Mucosa of descending colon (tissue), 3 donors: ENCODE measurements around the gene KIFC3. TPM values are rescaled to one million over a fixed set of nuclear protein-coding genes. Genes with fewer than 3 reads are reported as not detected.
"Not testable (repeated sequence)": the region's sequence is repeated elsewhere in the genome, so short reads cannot be mapped to it uniquely, and the experiment has no call there.

Experiments used
- ATAC-seq: fragments of 200-7000 bp; cut with Tn5 transposase; one replicate; pipeline ENCODE4 v1.9.1; 2020; ENCODE audit warnings: mild to moderate bottlenecking, moderate library complexity
- DNase-seq, 3 donors: peaks; one replicate each; pipeline ENCODE4 v3.0.0-alpha.2; 2020
- H3K36me3 ChIP-seq: fragments of 200-600 bp; one replicate; pipeline ENCODE4 v1.8.0; 2021; ENCODE audit warnings: low read depth, mild to moderate bottlenecking
- H3K4me1 ChIP-seq: fragments of 200-600 bp; one replicate; pipeline ENCODE4 v1.8.0; 2021; ENCODE audit warnings: low read depth, mild to moderate bottlenecking
- H3K4me3 ChIP-seq: fragments of 200-600 bp; one replicate; pipeline ENCODE4 v1.8.0; 2021; ENCODE audit warnings: mild to moderate bottlenecking
- H3K9me3 ChIP-seq: fragments of 200-600 bp; one replicate; pipeline ENCODE4 v1.8.0; 2021; ENCODE audit warnings: mild to moderate bottlenecking
- CTCF ChIP-seq: fragments of 200-600 bp; IDR thresholded peaks from one replicate; pipeline ENCODE4 v1.8.0; 2022; ENCODE audit warnings: antibody characterized with exemption, mild to moderate bottlenecking
- intact Hi-C, 2 donors: fragments of 100-400 bp; cut with DNase I in 1 of 2; cut with micrococcal nuclease in 1 of 2; formaldehyde crosslinking; loops; one replicate each; pipeline versions ENCODE4 v1.11.0 to v1.11.1; 2022; cut with DNase I, micrococcal nuclease
- total RNA-seq, 3 donors: library from RNA; stranded (reverse); fragmentation: NEBNext Ultra II Directional in 2 of 3; extraction: Animal tissue kit (Norgen Biotek cat#: 25700) in 2 of 3; gene quantifications; one replicate each; pipeline versions ENCODE4 v1.2.1 to v1.2.4, GENCODE V29; 2021 to 2023
- donor health status: DM: no; HTN: no; CAD: no; lungs with moderate emphysema.
- donor health status: DM: no; HTN: no; CAD: no.
- donor health status: DM: no; HTN: yes; CAD: no.

KIFC3 gene
- total RNA-seq, 3 donors from 2014 or later, result 3.7 to 17.2 (median 8.3) TPM

- ATAC-seq, result no peak
Measured at GRCh38 chr16:57749101-57749692, 53.1 kb downstream of the KIFC3 start.

GRCh38 chr16:57748596-57748995 is 53.7 kb downstream of the KIFC3 start:
- H3K9me3 ChIP-seq, result no peaks in the 10 kb centered on the region
- H3K4me1 ChIP-seq, result no peaks in the 10 kb centered on the region
- intact Hi-C loops, result no loop called here
- ATAC-seq (no peak), DNase-seq (peak in 2 of 3 donors; percentile 13 to 36)
- H3K36me3 ChIP-seq, result no peaks in the 10 kb centered on the region
- H3K4me3 ChIP-seq, result no peak overlapping the region
- no peak for TF ChIP-seq CTCF

More at GRCh38 chr16:57749101-57749692, 53.1 kb downstream of the KIFC3 start:
- intact Hi-C loops, result no loop called here
- no peak for TF ChIP-seq CTCF
- no peaks in the 10 kb centered on the region for H3K9me3 ChIP-seq
- peak in 1 of 3 donors; percentile 7 for DNase-seq
- no peaks in the 10 kb centered on the region for H3K36me3 ChIP-seq
- H3K4me3 ChIP-seq, result no peak overlapping the region
- no peaks in the 10 kb centered on the region for H3K4me1 ChIP-seq

GRCh38 chr16:57747996-57748395 is 54.3 kb downstream of the KIFC3 start:
- intact Hi-C loops, result no loop called here
- no peaks in the 10 kb centered on the region for H3K4me1 ChIP-seq
- TF ChIP-seq CTCF, result no peak
- no peak for ATAC-seq
- peak in 1 of 3 donors; percentile 10 for DNase-seq
- no peaks in the 10 kb centered on the region for H3K36me3 ChIP-seq
- H3K9me3 ChIP-seq, result no peaks in the 10 kb centered on the region
- no peak overlapping the region for H3K4me3 ChIP-seq

GRCh38 chr16:57747496-57747895 is 54.8 kb downstream of the KIFC3 start:
- H3K4me3 ChIP-seq, result no peak overlapping the region
- no peak for TF ChIP-seq CTCF
- no peaks in the 10 kb centered on the region for H3K9me3 ChIP-seq
- H3K4me1 ChIP-seq, result no peaks in the 10 kb centered on the region
- intact Hi-C loops, result no loop called here
- DNase-seq (no peak), ATAC-seq (no peak)
- H3K36me3 ChIP-seq, result no peaks in the 10 kb centered on the region

- Histone ChIP-seq H3K36me3 (no peaks in the 10 kb centered on the region), H3K9me3 (no peaks in the 10 kb centered on the region), H3K4me1 (no peaks in the 10 kb centered on the region), H3K4me3 (no peak overlapping the region)
- ATAC-seq (no peak), DNase-seq (no peak)
- intact Hi-C loops, result no loop called here
- TF ChIP-seq CTCF, result no peak
Measured at GRCh38 chr16:57747091-57747490, 55.2 kb downstream of the KIFC3 start.

- H3K4me3 ChIP-seq, DNase-seq, H3K4me1 ChIP-seq, intact Hi-C loops, H3K36me3 ChIP-seq, ATAC-seq, H3K9me3 ChIP-seq: not testable (repeated sequence)
Measured at GRCh38 chr16:57746316-57746715, 56.0 kb downstream of the KIFC3 start.
